Activated naive CD4-positive, alpha-beta T cell treated with anti-CD3 and anti-CD28 coated beads for 36 hours (primary cell): ENCODE data around the gene THSD8. TPM values are rescaled to one million over a fixed set of nuclear protein-coding genes. Genes with fewer than 3 reads are reported as not detected.
A peak's percentile ranks its signal among the peaks of the same experiment; 100 is the strongest.

Experiments used
- CTCF ChIA-PET: fragments of 350-600 bp; sonication (Branson Sonifier 250); formaldehyde crosslinking; loops from one replicate; lab custom pipeline; 2021; ENCODE audit warnings: antibody characterized with exemption; lab: Charles Lee
- DNase-seq: peaks from one replicate; pipeline ENCODE4 v3.0.0-alpha.2; 2020
- H3K27ac Mint-ChIP-seq: one replicate; pipeline ENCODE4 v1.8.0; 2021; ENCODE audit warnings: mild to moderate bottlenecking, mixed read lengths
- H3K27me3 Mint-ChIP-seq: one replicate; pipeline ENCODE4 v1.8.0; 2021; ENCODE audit warnings: low read depth, mixed read lengths
- H3K36me3 Mint-ChIP-seq: one replicate; pipeline ENCODE4 v1.8.0; 2021; ENCODE audit warnings: low read depth, mixed read lengths
- H3K4me1 Mint-ChIP-seq: one replicate; pipeline ENCODE4 v1.8.0; 2021; ENCODE audit warnings: low read depth, mixed read lengths
- H3K4me3 Mint-ChIP-seq: one replicate; pipeline ENCODE4 v1.8.0; 2021; ENCODE audit warnings: mild to moderate bottlenecking, moderate library complexity, mixed read lengths
- H3K9me3 Mint-ChIP-seq: one replicate; pipeline ENCODE4 v1.8.0; 2021; ENCODE audit warnings: mixed read lengths
- intact Hi-C: fragments of 100-400 bp; cut with micrococcal nuclease; formaldehyde crosslinking; loops from one replicate; pipeline ENCODE4 v1.15.1; 2023
- total RNA-seq, 2 experiments: library from RNA; stranded (reverse); gene quantifications; one replicate each; pipeline ENCODE4 v1.2.3, GENCODE V29; 2021

Gene THSD8
- 10 to 100 TPM; 41.4 to 43.2 TPM for total RNA-seq

DNA sequence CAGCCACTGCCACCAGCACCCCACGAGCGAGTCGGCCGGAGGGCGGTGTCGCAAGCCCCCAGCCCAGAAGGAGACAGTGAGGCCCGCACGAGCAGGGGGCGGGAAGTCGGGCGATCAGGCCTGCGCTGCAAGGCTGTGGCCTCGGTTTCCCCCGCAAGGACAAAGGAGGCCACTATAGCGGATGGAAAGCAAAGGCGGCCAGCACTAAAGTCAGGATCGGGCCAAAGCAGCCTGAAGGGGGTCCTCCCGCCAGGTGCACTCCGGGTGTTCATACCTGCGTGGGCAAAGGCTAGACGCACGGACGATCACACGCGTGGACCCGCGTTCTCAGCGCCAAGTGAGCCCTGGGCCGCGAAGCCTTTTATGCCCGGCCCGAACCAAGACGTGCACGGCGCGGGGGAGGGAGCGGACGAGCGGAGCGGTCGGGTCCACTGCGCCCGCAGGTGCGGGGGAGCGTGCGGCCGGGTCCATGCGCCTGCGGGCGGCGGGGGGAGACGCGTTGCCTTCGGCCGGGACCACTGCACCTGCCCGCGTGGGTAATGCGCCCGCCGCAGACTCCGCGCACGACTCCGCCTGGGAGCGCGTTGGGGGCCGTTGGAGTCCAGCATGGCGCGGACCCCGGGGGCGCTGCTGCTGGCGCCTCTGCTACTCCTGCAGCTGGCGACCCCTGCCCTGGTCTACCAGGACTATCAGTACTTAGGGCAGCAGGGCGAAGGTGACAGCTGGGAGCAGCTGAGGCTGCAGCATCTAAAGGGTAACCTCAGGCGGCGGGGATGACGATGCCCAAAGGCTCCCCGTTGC is at the start of gene THSD8, which contains the start of gene PRDX2:
TSS of gene THSD8 (plus strand) at position 604 of the 801 bp plus-strand sequence. CDS start at position 607, 3 bp downstream.
TSS of gene PRDX2 (minus strand) at position 335 of the 801 bp plus-strand sequence. CDS start 539 bp downstream, outside the sequence.
- Mint-ChIP-seq H3K9me3 (no peaks in the 10 kb centered on the region), H3K4me1 (peaks cover 29% of the 10 kb centered on the region), H3K36me3 (peaks cover 14% of the 10 kb centered on the region), H3K27ac (peak within 1 kb of the TSS; percentile 80), H3K27me3 (no peaks in the 10 kb centered on the region), H3K4me3 (peak within 1 kb of the TSS; percentile 91)
- intact Hi-C loops, result loop anchor here (1.0 kb wide), 1 partner anchor 10 kb away; the partner anchor contains the start of gene JUNB
- CTCF ChIA-PET, result interaction anchor here (0.6 to 13.8 kb wide), 4 partner anchors 25 to 162 kb away, joined by 3 to 341 read pairs (median 156); partner anchors contain the start of gene HOOK2
- DNase-seq, result peak; percentile 80

DNA sequence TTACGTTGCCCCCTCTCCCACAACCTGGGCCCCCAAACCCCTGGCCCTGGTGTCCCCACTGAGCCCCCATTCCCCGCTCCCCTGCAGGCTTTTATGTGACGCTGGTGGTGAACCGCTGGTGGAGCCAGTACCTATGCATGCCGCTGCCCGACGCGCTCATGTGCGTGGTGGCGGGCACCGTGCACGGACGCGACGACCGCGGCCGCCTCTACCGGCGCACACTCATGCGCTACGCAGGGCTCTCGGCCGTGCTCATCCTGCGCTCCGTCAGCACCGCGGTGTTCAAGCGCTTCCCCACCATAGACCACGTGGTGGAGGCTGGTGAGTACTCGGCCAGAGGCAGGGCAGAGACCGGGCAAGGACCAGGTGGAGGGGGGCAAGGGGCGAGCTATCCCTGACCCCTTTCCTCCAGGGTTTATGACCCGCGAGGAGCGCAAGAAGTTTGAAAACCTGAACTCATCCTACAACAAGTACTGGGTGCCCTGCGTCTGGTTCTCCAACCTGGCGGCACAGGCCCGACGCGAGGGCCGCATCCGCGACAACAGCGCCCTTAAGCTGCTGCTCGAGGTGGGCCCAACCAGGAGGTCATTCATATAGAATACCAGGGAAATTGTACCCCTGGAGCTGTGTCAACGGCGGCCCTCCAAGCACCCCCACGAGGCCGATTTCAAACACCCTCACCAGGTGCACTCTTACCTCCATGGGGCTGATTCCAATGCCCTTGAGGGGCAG is 47.2 kb upstream of the THSD8 start:
- Mint-ChIP-seq H3K9me3 (no peaks in the 10 kb centered on the region), H3K27me3 (peaks cover 28% of the 10 kb centered on the region), H3K27ac (no peak overlapping the region), H3K4me1 (peaks cover 3% of the 10 kb centered on the region), H3K36me3 (no peaks in the 10 kb centered on the region), H3K4me3 (no peak overlapping the region)
- CTCF ChIA-PET, result interaction anchor here (0.8 to 16.6 kb wide), 8 partner anchors 8 to 93 kb away, joined by 3 to 341 read pairs (median 5); partner anchors contain the start of genes GET3, PRDX2 and THSD8
- intact Hi-C loops, result no loop called here
- DNase-seq, result no peak

DNA sequence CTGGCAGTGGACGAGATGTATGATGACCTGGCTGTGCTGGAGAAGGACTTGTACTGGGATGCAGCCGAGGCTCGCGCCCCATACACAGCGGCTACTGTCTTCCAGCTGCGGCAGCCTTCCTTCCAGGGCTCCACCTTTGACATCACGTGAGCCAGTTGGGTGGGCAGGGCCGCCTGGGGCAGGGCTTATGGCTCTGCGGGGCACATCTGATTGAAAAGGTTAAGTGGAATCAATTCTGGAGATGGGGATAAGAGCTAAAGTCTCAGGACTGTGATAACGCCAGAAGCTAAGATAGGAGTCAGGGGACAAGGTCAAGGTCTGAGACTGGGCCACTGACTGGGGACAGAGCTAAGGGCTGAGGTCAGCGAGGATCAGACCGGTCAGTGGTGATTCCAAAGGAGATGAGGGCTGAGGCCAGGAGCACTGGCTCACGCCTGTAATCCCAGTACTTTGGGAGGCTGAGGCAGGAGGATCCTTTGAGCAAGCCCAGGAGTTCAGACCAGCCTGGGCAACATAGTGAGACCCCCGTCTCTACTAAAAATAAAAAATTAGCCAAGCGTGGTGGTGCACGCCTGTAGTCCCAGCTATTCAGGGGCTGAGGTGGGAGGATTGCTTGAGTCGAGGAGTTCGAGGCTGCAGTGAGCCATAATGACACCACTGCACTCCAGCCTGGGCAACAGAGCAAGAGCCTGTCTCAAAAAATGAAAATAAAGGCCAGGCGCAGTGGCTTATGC is 45.6 kb upstream of the THSD8 start:
- intact Hi-C loops, result loop anchor here (2.0 kb wide), 1 partner anchor 192 kb away; no protein-coding TSS in a partner anchor
- peaks cover 20% of the 10 kb centered on the region for H3K27me3 Mint-ChIP-seq
- CTCF ChIA-PET, result interaction anchor here (0.6 to 16.6 kb wide), 12 partner anchors 8 to 233 kb away, joined by 3 to 341 read pairs (median 6); partner anchors contain the start of genes GET3, PRDX2, THSD8 and TNPO2
- H3K36me3 Mint-ChIP-seq, result no peaks in the 10 kb centered on the region
- DNase-seq, result no peak
- no peak overlapping the region for H3K4me3 Mint-ChIP-seq
- peaks cover 2% of the 10 kb centered on the region for H3K4me1 Mint-ChIP-seq
- H3K27ac Mint-ChIP-seq, result peak overlapping the region; percentile 5
- H3K9me3 Mint-ChIP-seq, result no peaks in the 10 kb centered on the region

DNA sequence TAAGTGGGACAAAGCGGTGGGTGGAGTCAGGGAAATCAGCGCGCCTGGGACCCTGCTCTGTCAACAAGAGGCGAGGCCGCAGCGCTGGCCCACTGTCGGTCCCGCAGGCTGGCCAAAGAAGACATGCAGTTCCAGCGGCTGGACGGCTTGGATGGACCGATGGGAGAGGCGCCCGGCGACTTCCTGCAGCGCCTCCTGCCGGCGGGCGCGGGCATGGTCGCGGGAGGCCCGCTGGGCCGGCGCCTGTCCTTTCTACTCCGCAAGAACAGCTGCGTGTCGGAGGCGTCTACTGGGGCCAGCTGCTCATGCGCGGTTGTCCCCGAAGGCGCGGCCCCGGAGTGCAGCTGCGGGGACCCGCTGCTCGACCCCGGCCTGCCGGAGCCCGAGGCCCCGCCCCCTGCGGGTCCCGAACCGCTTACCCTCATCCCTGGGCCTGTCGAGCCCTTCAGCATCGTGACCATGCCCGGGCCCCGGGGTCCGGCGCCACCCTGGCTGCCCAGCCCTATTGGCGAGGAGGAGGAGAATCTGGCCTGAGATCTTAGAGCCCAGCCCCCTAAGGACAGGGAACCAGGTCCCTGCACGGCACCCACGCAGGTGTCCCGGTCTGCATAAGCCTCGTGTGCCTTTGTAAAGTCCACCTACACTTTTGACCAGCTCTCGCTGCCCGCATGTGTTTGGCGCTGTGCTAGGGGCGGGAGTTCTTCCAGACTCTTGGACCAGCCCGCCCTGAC is 44.2 kb upstream of the THSD8 start:
- Mint-ChIP-seq H3K27me3 (peaks cover 17% of the 10 kb centered on the region), H3K36me3 (no peaks in the 10 kb centered on the region), H3K4me1 (peaks cover 2% of the 10 kb centered on the region), H3K27ac (no peak overlapping the region), H3K4me3 (peak overlapping the region; percentile 32), H3K9me3 (no peaks in the 10 kb centered on the region)
- CTCF ChIA-PET, result interaction anchor here (0.6 to 16.6 kb wide), 32 partner anchors 8 to 262 kb away, joined by 3 to 341 read pairs (median 4); partner anchors contain the start of genes GET3, HOOK2, PRDX2 and THSD8
- DNase-seq, result peak; percentile 63
- intact Hi-C loops, result loop anchor here (1.0 to 2.0 kb wide), 3 partner anchors 24 to 193 kb away; no protein-coding TSS in a partner anchor

DNA sequence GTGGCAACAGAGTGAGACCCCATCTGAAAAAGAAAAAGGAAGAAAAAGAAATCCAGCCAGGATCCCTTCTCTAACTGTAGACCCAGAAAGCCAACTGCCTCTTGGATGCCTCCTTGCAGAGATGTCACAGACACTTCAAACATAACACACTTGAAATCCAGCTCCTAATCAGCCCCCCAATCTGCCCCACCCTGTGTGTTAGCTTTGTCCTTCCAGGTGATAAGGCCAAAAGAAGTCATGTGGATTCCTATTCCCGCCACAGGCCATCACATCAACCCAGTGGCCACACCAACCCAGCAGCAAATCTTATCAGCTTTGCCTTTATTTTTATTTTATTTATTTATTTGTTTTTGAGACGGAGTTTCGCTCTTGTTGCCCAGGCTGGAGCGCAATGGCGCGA is 42.2 kb upstream of the THSD8 start:
- DNase-seq, result no peak
- Mint-ChIP-seq H3K36me3 (no peaks in the 10 kb centered on the region), H3K4me3 (no peak overlapping the region), H3K4me1 (peaks cover 2% of the 10 kb centered on the region), H3K9me3 (no peaks in the 10 kb centered on the region), H3K27me3 (peaks cover 14% of the 10 kb centered on the region), H3K27ac (no peak overlapping the region)
- CTCF ChIA-PET, result interaction anchor here (0.9 to 16.6 kb wide), 26 partner anchors 9 to 206 kb away, joined by 3 to 341 read pairs (median 6); partner anchors contain the start of genes GET3, HOOK2, PRDX2 and RNASEH2A
- intact Hi-C loops, result loop anchor here (1.0 to 5.0 kb wide), 3 partner anchors 38 to 88 kb away; no protein-coding TSS in a partner anchor

DNA sequence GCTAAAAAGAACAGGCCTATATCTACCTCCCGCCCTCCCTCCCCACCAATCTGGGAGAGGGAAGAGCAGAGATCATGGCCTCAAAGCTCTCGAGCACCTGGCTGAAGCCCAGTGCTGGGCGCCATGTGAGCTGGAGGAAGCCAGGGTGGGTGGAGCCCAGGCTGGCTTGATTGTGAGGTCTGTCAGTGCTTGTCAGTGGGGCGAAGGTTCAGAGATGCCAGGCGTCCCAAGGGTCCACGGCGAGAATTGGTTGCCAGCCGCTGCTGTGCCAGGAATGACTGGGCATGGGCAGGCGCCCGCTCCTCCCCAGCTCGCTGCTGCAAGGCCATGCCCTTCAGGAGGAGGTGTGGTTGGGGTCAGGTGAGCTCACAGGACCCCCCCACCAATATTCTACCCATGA is 38.8 kb upstream of the THSD8 start:
- H3K9me3 Mint-ChIP-seq, result no peaks in the 10 kb centered on the region
- no peak for DNase-seq
- intact Hi-C loops, result loop anchor here (5.0 kb wide), 1 partner anchor 34 kb away; no protein-coding TSS in a partner anchor
- CTCF ChIA-PET, result interaction anchor here (0.9 to 16.6 kb wide), 8 partner anchors 11 to 99 kb away, joined by 3 to 341 read pairs (median 12); partner anchors contain the start of genes BEST2, HOOK2, PRDX2 and THSD8
- no peaks in the 10 kb centered on the region for H3K36me3 Mint-ChIP-seq
- H3K27me3 Mint-ChIP-seq, result no peaks in the 10 kb centered on the region
- no peak overlapping the region for H3K4me3 Mint-ChIP-seq
- H3K4me1 Mint-ChIP-seq, result peaks cover 6% of the 10 kb centered on the region
- no peak overlapping the region for H3K27ac Mint-ChIP-seq

DNA sequence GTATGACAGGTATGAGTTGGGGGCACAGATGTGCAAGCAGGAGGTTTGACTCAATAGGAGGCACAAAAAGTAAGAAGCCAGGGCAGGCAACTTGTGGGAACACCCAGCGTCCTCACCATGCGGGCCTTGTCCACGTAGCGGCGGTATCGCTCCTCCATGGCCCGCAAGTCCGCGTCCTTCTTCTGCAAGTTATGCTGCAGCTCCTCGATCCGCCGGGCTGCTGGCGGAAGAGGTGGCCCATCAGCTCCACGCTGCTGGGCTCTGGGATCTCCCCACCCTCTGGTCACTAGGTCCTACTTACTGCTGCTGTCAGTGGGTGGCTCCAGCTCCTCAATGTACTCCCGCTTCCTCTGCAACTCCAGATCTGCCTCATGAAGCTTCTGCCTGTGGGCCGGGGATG is 37.2 kb upstream of the THSD8 start:
- no peak overlapping the region for H3K4me3 Mint-ChIP-seq
- H3K9me3 Mint-ChIP-seq, result no peaks in the 10 kb centered on the region
- H3K27me3 Mint-ChIP-seq, result no peaks in the 10 kb centered on the region
- intact Hi-C loops, result loop anchor here (5.0 kb wide), 1 partner anchor 33 kb away; no protein-coding TSS in a partner anchor
- CTCF ChIA-PET, result interaction anchor here (0.7 to 16.6 kb wide), 12 partner anchors 7 to 148 kb away, joined by 3 to 341 read pairs (median 6); partner anchors contain the start of genes HOOK2, PRDX2 and THSD8
- no peak overlapping the region for H3K27ac Mint-ChIP-seq
- H3K36me3 Mint-ChIP-seq, result no peaks in the 10 kb centered on the region
- DNase-seq, result no peak
- peaks cover 6% of the 10 kb centered on the region for H3K4me1 Mint-ChIP-seq

DNA sequence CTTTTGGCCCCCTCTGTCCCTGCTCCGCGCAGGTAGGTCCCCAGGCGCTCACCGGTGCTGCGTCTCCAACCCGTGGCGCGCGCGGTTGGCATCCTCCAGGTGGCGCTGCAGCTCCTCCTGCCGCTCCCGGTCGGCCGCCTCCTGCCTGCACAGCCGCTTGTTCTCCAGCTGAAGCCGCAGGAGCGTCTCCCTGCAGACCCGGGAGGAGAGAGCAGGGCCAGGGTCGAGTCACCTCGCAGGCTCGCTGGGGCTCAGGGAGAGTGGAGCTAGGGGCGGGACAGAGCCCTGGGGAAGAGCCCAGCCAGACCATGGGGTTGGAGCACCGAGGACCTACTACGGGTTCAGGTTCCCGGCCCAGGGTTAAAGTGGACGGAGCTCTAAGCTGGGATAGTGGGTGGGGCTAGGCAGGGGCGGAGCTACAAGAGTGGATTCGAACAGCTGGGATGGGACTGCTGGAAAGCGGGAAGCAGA is 35.8 kb upstream of the THSD8 start:
- H3K9me3 Mint-ChIP-seq, result no peaks in the 10 kb centered on the region
- peak overlapping the region; percentile 24 for H3K4me3 Mint-ChIP-seq
- intact Hi-C loops, result loop anchor here (1.0 kb wide), 1 partner anchor 81 kb away; no protein-coding TSS in a partner anchor
- H3K27me3 Mint-ChIP-seq, result no peaks in the 10 kb centered on the region
- peaks cover 7% of the 10 kb centered on the region for H3K4me1 Mint-ChIP-seq
- no peaks in the 10 kb centered on the region for H3K36me3 Mint-ChIP-seq
- CTCF ChIA-PET, result interaction anchor here (0.7 to 16.6 kb wide), 34 partner anchors 9 to 199 kb away, joined by 3 to 341 read pairs (median 5); partner anchors contain the start of genes BEST2, DNASE2, HOOK2 and JUNB
- peak; percentile 91 for DNase-seq
- H3K27ac Mint-ChIP-seq, result no peak overlapping the region

DNA sequence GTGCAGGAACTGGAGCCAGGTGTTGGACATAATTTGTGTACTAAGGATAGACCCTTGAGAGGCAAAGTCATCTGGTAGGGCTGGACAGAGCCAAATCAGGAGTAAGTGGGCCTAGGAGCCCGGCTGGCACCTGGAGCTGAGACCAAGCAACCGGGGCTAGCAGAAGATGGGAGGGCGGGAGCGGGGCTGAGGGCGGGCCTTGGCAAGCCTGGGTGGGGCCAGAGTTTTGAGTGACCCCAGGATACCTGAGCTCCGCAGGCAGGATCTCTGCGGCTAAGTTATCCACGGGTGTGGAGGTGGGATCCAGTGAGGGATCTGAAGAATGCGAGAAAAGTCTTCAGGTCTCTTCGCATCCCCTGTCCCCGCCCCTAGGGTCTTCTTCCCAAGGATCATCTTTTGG is 34.7 kb upstream of the THSD8 start:
- CTCF ChIA-PET, result interaction anchor here (0.6 to 16.6 kb wide), 13 partner anchors 8 to 1048 kb away, joined by 3 to 341 read pairs (median 9); partner anchors contain the start of genes DNASE2, HOOK2, PRDX2 and THSD8
- H3K27me3 Mint-ChIP-seq, result no peaks in the 10 kb centered on the region
- peaks cover 7% of the 10 kb centered on the region for H3K4me1 Mint-ChIP-seq
- no peaks in the 10 kb centered on the region for H3K36me3 Mint-ChIP-seq
- H3K4me3 Mint-ChIP-seq, result no peak overlapping the region
- intact Hi-C loops, result no loop called here
- no peaks in the 10 kb centered on the region for H3K9me3 Mint-ChIP-seq
- no peak overlapping the region for H3K27ac Mint-ChIP-seq
- no peak for DNase-seq

DNA sequence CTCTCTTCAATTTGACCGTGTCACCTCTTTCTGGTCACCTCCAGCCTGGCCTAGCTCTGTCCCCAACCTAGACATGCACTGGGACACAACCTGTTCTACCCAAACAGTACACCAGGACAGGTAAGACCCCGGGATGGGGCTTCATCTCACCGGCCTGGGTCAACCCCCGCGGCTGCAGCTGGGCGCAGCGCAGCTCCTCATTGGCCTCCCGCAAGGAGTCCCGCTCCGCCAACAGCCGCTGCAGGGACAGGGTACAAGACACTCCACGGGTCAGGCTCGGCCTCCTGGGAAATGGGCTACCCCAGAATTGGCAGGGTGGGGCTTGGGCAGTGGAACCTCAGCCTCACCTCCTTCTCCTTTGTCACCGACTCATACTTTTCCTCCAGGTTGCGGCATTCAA is 34.2 kb upstream of the THSD8 start:
- no peaks in the 10 kb centered on the region for H3K36me3 Mint-ChIP-seq
- H3K9me3 Mint-ChIP-seq, result no peaks in the 10 kb centered on the region
- no peaks in the 10 kb centered on the region for H3K27me3 Mint-ChIP-seq
- no peak for DNase-seq
- H3K27ac Mint-ChIP-seq, result no peak overlapping the region
- intact Hi-C loops, result no loop called here
- CTCF ChIA-PET, result interaction anchor here (0.6 to 16.6 kb wide), 9 partner anchors 8 to 1047 kb away, joined by 3 to 341 read pairs (median 9); partner anchors contain the start of genes HOOK2, PRDX2 and THSD8
- H3K4me3 Mint-ChIP-seq, result no peak overlapping the region
- peaks cover 7% of the 10 kb centered on the region for H3K4me1 Mint-ChIP-seq
